ENCODE measurements around the gene YBEY. TPM values are rescaled to one million over a fixed set of nuclear protein-coding genes. Genes with fewer than 3 reads are reported as not detected.

Gene YBEY
- total and polyA plus RNA-seq, 2 of the 13 experiments (the other 11 are each of a cell fraction or from before 2014, with no cell fraction given) = 6.5 to 8.9 TPM

- TF ChIP-seq HNRNPL (IDR thresholded peaks at IDR 0.05; ENCODE audit: low read depth, low read length) = no peak
- no peak for TF ChIP-seq MXD3 (CRISPR knock-in tag; IDR thresholded peaks at IDR 0.05)
- TF ChIP-seq YY1 (IDR thresholded peaks at IDR 0.05; ENCODE audit: insufficient read depth, insufficient replicate concordance, low read depth, low read length) = peak; percentile 21
- TF ChIP-seq, protein P1, sequence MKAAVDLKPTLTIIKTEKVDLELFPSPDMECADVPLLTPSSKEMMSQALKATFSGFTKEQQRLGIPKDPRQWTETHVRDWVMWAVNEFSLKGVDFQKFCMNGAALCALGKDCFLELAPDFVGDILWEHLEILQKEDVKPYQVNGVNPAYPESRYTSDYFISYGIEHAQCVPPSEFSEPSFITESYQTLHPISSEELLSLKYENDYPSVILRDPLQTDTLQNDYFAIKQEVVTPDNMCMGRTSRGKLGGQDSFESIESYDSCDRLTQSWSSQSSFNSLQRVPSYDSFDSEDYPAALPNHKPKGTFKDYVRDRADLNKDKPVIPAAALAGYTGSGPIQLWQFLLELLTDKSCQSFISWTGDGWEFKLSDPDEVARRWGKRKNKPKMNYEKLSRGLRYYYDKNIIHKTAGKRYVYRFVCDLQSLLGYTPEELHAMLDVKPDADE (CRISPR knock-in tag; IDR thresholded peaks at IDR 0.05) = no peak
- TF ChIP-seq ZMAT5 (CRISPR knock-in tag; IDR thresholded peaks at IDR 0.05; ENCODE audit: borderline replicate concordance, low read depth) = no peak
- no peak for TF ChIP-seq CEBPB (IDR thresholded peaks at IDR 0.05; ENCODE audit: borderline replicate concordance, low read depth, low read length)
- TF ChIP-seq TCF7 (IDR thresholded peaks at IDR 0.05; ENCODE audit: low read depth) = no peak
- TF ChIP-seq FLYWCH1 (CRISPR knock-in tag; IDR thresholded peaks at IDR 0.05) = no peak
- no peak for TF ChIP-seq ZNF800 (CRISPR knock-in tag; IDR thresholded peaks at IDR 0.05)
- TF ChIP-seq HDAC2 (CRISPR knock-in tag; IDR thresholded peaks at IDR 0.05) = no peak
- TF ChIP-seq, protein P2, sequence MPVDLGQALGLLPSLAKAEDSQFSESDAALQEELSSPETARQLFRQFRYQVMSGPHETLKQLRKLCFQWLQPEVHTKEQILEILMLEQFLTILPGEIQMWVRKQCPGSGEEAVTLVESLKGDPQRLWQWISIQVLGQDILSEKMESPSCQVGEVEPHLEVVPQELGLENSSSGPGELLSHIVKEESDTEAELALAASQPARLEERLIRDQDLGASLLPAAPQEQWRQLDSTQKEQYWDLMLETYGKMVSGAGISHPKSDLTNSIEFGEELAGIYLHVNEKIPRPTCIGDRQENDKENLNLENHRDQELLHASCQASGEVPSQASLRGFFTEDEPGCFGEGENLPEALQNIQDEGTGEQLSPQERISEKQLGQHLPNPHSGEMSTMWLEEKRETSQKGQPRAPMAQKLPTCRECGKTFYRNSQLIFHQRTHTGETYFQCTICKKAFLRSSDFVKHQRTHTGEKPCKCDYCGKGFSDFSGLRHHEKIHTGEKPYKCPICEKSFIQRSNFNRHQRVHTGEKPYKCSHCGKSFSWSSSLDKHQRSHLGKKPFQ (CRISPR knock-in tag; IDR thresholded peaks at IDR 0.05; ENCODE audit: insufficient replicate concordance) = peak; percentile 38
- TF ChIP-seq TCF7L2 (IDR thresholded peaks at IDR 0.05; ENCODE audit: low read depth, low read length) = no peak
- 0 out of 2 replicates have a peak, but pooled peaks have one; percentile 49 for TF ChIP-seq ZNF879 (CRISPR knock-in tag; IDR thresholded peaks at IDR 0.05)
- TF ChIP-seq CHD2 (IDR thresholded peaks at IDR 0.05; ENCODE audit: low read depth, low read length) = no peak
- peak; percentile 43; the same call in 1 of the 2 replicates for TF ChIP-seq ONECUT2 (CRISPR knock-in tag; IDR thresholded peaks at IDR 0.05)
- TF ChIP-seq, protein P3, sequence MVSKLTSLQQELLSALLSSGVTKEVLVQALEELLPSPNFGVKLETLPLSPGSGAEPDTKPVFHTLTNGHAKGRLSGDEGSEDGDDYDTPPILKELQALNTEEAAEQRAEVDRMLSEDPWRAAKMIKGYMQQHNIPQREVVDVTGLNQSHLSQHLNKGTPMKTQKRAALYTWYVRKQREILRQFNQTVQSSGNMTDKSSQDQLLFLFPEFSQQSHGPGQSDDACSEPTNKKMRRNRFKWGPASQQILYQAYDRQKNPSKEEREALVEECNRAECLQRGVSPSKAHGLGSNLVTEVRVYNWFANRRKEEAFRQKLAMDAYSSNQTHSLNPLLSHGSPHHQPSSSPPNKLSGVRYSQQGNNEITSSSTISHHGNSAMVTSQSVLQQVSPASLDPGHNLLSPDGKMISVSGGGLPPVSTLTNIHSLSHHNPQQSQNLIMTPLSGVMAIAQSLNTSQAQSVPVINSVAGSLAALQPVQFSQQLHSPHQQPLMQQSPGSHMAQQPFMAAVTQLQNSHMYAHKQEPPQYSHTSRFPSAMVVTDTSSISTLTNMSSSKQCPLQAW (CRISPR knock-in tag; IDR thresholded peaks at IDR 0.05) = peak; percentile 11; the same call in 1 of the 2 replicates
- no peak for TF ChIP-seq ZNF317 (CRISPR knock-in tag; IDR thresholded peaks at IDR 0.05)
- TF ChIP-seq KLF9 (CRISPR knock-in tag; IDR thresholded peaks at IDR 0.05; ENCODE audit: low read depth) = no peak
- TF ChIP-seq GTF3A (CRISPR knock-in tag; conservative IDR thresholded peaks at IDR 0.05) = no peak
- TF ChIP-seq HMGA1 (CRISPR knock-in tag; conservative IDR thresholded peaks at IDR 0.05) = no peak
- TF ChIP-seq FOXA3 (CRISPR knock-in tag; IDR thresholded peaks at IDR 0.05) = no peak
- TF ChIP-seq ZNF777 (CRISPR knock-in tag; IDR thresholded peaks at IDR 0.05) = no peak
Measured at GRCh38 chr21:46325073-46325912, 39.2 kb downstream of the YBEY start (continued).
